Measurements from ENCODE around the gene IQCC. TPM values are rescaled to one million over a fixed set of nuclear protein-coding genes. Genes with fewer than 3 reads are reported as not detected.
A peak's percentile ranks its signal among the peaks of the same experiment; 100 is the strongest.

IQCC gene
- total RNA-seq, 2 donors from 2014 or later: 4.7 to 6.3 TPM

DNA sequence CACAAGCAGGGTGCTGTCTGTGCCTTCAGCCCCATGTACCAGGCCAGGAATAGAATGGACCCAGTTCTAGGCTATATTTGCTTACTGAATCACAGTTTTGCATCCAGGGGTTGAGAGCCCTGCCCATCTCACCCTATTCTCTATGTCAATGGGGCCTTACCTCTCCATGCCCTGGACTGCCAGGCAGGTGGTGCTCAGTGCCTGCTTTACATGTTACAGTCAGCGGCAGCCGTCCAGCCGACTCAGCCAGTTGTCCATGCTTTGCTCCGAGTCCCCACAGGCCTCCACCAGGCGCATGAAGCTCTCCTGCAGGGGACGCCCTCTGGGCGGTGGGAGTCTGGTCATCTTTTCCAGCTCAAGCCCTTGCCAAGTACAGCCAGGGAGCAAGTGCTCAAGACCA lies 29.3 kb downstream of the IQCC start:
- H3K27ac ChIP-seq (ENCODE audit: low read depth, low read length): no peak overlapping the region
- TF ChIP-seq CTCF (conservative IDR thresholded peaks at IDR 0.05): peak; percentile 31
- peaks cover 4% of the 10 kb centered on the region for H3K27me3 Mint-ChIP-seq (ENCODE audit: insufficient read depth)

GRCh38 chr1:32239337-32239736 lies 33.9 kb downstream of the IQCC start:
- Histone ChIP-seq H3K4me3 (ENCODE audit: low read length) (peak overlapping the region; percentile 93), H3K4me1 (ENCODE audit: control insufficient read depth, insufficient read depth, low read length) (no peaks in the 10 kb centered on the region), H3K36me3 (ENCODE audit: control insufficient read depth, insufficient read depth, low read length) (no peaks in the 10 kb centered on the region), H3K27ac (ENCODE audit: low read depth, low read length) (no peak overlapping the region), H3K27me3 (ENCODE audit: control insufficient read depth, insufficient read depth, low read length, poor library complexity, severe bottlenecking) (no peaks in the 10 kb centered on the region), H3K9me3 (ENCODE audit: control insufficient read depth, low read length) (no peaks in the 10 kb centered on the region), H3K9ac (ENCODE audit: extremely low read depth, low read length, poor library complexity, severe bottlenecking) (peak overlapping the region; percentile 53)
- Mint-ChIP-seq H3K4me1 (peaks cover 12% of the 10 kb centered on the region), H3K27ac (no peak overlapping the region), H3K9me3 (no peaks in the 10 kb centered on the region), H3K27me3 (ENCODE audit: insufficient read depth) (peaks cover 19% of the 10 kb centered on the region), H3K36me3 (ENCODE audit: low read depth) (peaks cover 3% of the 10 kb centered on the region), H3K4me3 (peak overlapping the region; percentile 72)
- DNase-seq: peak; percentile 60
- WGBS, 2 experiments (ENCODE audit: insufficient coverage in 1 of 2, insufficient read length in 1 of 2): 51 to 55% methylated on average over 2 to 3 of the region's 4 CpGs
- TF ChIP-seq CTCF (conservative IDR thresholded peaks at IDR 0.05): peak; percentile 14

More for the DNA sequence above, 29.3 kb downstream of the IQCC start:
- Mint-ChIP-seq H3K36me3 (ENCODE audit: low read depth) (peaks cover 3% of the 10 kb centered on the region), H3K4me1 (peaks cover 7% of the 10 kb centered on the region), H3K27ac (no peak overlapping the region), H3K4me3 (no peak overlapping the region), H3K9me3 (no peaks in the 10 kb centered on the region)
- no peak overlapping the region for H3K4me3 ChIP-seq (ENCODE audit: low read length)
- no peaks in the 10 kb centered on the region for H3K4me1 ChIP-seq (ENCODE audit: control insufficient read depth, insufficient read depth, low read length)
- no peaks in the 10 kb centered on the region for H3K27me3 ChIP-seq (ENCODE audit: control insufficient read depth, insufficient read depth, low read length, poor library complexity, severe bottlenecking)
- peak; percentile 52 for DNase-seq
- 92 to 97% methylated on average over 6 to 7 of the region's 7 CpGs for WGBS, 2 experiments (ENCODE audit: insufficient coverage in 1 of 2, insufficient read length in 1 of 2)
- H3K9me3 ChIP-seq (ENCODE audit: control insufficient read depth, low read length): no peaks in the 10 kb centered on the region
- H3K36me3 ChIP-seq (ENCODE audit: control insufficient read depth, insufficient read depth, low read length): peaks cover 19% of the 10 kb centered on the region
- H3K9ac ChIP-seq (ENCODE audit: extremely low read depth, low read length, poor library complexity, severe bottlenecking): no peak overlapping the region

DNA sequence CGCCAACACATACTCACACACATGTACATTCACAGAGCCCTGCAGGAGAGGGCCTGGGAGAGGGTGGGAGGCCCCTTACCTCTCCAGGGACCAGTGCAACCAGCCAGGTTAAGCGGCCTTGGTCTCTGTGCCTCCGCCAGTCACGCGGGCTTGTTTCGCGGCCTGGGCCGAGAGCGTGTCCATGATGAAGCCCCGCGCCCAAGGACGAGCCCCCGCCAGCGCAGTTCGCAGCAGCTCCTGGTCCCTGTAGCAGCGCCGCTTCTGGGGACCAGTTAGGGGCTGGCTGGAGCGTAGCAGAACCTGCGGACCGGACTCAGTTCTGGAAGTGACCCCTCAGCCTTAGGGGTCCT lies 34.3 kb downstream of the IQCC start:
- 9 to 12% methylated on average over 11 to 20 of the region's 20 CpGs for WGBS, 2 experiments (ENCODE audit: insufficient coverage in 1 of 2, insufficient read length in 1 of 2)
- Mint-ChIP-seq H3K9me3 (no peaks in the 10 kb centered on the region), H3K36me3 (ENCODE audit: low read depth) (peaks cover 3% of the 10 kb centered on the region), H3K4me3 (peak overlapping the region; percentile 72), H3K27me3 (ENCODE audit: insufficient read depth) (peaks cover 19% of the 10 kb centered on the region), H3K27ac (peak overlapping the region; percentile 55), H3K4me1 (peaks cover 12% of the 10 kb centered on the region)
- no peak for DNase-seq
- H3K27me3 ChIP-seq (ENCODE audit: control insufficient read depth, insufficient read depth, low read length, poor library complexity, severe bottlenecking): no peaks in the 10 kb centered on the region
- no peak for TF ChIP-seq CTCF (conservative IDR thresholded peaks at IDR 0.05)
- H3K4me3 ChIP-seq (ENCODE audit: low read length): peak overlapping the region; percentile 93
- H3K9ac ChIP-seq (ENCODE audit: extremely low read depth, low read length, poor library complexity, severe bottlenecking): peak overlapping the region; percentile 53
- H3K4me1 ChIP-seq (ENCODE audit: control insufficient read depth, insufficient read depth, low read length): no peaks in the 10 kb centered on the region
- H3K27ac ChIP-seq (ENCODE audit: low read depth, low read length): peak overlapping the region; percentile 53
- H3K36me3 ChIP-seq (ENCODE audit: control insufficient read depth, insufficient read depth, low read length): no peaks in the 10 kb centered on the region
- H3K9me3 ChIP-seq (ENCODE audit: control insufficient read depth, low read length): no peaks in the 10 kb centered on the region
